IMR-90 (cell line): ENCODE measurements around the gene FBXL14. TPM values are rescaled to one million over a fixed set of nuclear protein-coding genes. Genes with fewer than 3 reads are reported as not detected.

Experiments
- ATAC-seq: fragments of 200-7000 bp; cut with Tn5 transposase; 2 replicates; pipeline ENCODE4 v1.9.1; 2020; ENCODE audit warnings: low read depth, mild to moderate bottlenecking, moderate library complexity
- BruUV-seq: library from RNA; stranded (reverse); fragments of 400-500 nt; replicated peaks from 2 replicates; lab custom pipeline; 2021; lab: Mats Ljungman, UMichigan
- CTCF ChIA-PET: fragments of 300-600 bp; formaldehyde crosslinking; extraction: SDS; loops from one replicate; lab custom pipeline; 2021; ENCODE audit warnings: antibody characterized with exemption; lab: Yijun Ruan, JAX
- POLR2A ChIA-PET: fragments of 300-600 bp; sonication (Branson Sonifier 250); formaldehyde crosslinking; loops from one replicate; lab custom pipeline; 2022; ENCODE audit warnings: antibody characterized with exemption; ENCODE audit not compliant: unreplicated experiment; lab: Charles Lee
- DNase-seq: peaks from one replicate; pipeline ENCODE4 v3.0.0; 2013
- H2AFZ ChIP-seq: replicated peaks from 2 replicates; pipeline ENCODE3; 2013; ENCODE audit warnings: low read length, mild to moderate bottlenecking; ENCODE audit not compliant: poor library complexity
- H2AK5ac ChIP-seq: 2 replicates; pipeline ENCODE4 v1.6.1; 2013; ENCODE audit warnings: low read depth, low read length, inconsistent platforms
- H2AK9ac ChIP-seq: replicated peaks from 2 replicates; pipeline ENCODE3; 2013; ENCODE audit warnings: mild to moderate bottlenecking, low read depth, low read length, moderate library complexity; ENCODE audit not compliant: poor library complexity
- H2BK120ac ChIP-seq: 2 replicates; pipeline ENCODE4 v1.6.1; 2013; ENCODE audit warnings: low read depth, low read length, inconsistent platforms
- H2BK15ac ChIP-seq: 3 replicates; pipeline ENCODE4 v1.6.1; 2013; ENCODE audit warnings: low read depth, low read length, inconsistent platforms
- H2BK20ac ChIP-seq: 2 replicates; pipeline ENCODE4 v1.6.1; 2013; ENCODE audit warnings: low read depth, mild to moderate bottlenecking, inconsistent platforms, low read length, moderate library complexity
- H2BK5ac ChIP-seq: 2 replicates; pipeline ENCODE4 v1.6.1; 2013; ENCODE audit warnings: mild to moderate bottlenecking, low read depth, low read length, inconsistent platforms; ENCODE audit not compliant: poor library complexity, severe bottlenecking
- H3K14ac ChIP-seq: replicated peaks from 2 replicates; pipeline ENCODE4 v1.6.1; 2013; ENCODE audit warnings: low read depth, low read length, inconsistent platforms
- H3K18ac ChIP-seq: 2 replicates; pipeline ENCODE4 v1.6.1; 2013; ENCODE audit warnings: low read depth, low read length, control low read depth
- H3K23ac ChIP-seq: 2 replicates; pipeline ENCODE4 v1.6.1; 2013; ENCODE audit warnings: low read depth, low read length, inconsistent platforms
- H3K27ac ChIP-seq: 2 replicates; pipeline ENCODE4 v1.5.1; 2013; ENCODE audit warnings: mild to moderate bottlenecking, control low read depth, low read length; ENCODE audit not compliant: insufficient read depth
- H3K27me3 ChIP-seq: 2 replicates; pipeline ENCODE4 v1.6.1; 2013; ENCODE audit warnings: low read length; ENCODE audit not compliant: control insufficient read depth, insufficient read depth
- H3K36me3 ChIP-seq: 2 replicates; pipeline ENCODE4 v1.6.1; 2013; ENCODE audit warnings: low read length, mixed read lengths; ENCODE audit not compliant: control insufficient read depth, insufficient read depth
- H3K4ac ChIP-seq: 2 replicates; pipeline ENCODE4 v1.6.1; 2013; ENCODE audit warnings: low read depth, low read length, inconsistent platforms
- H3K4me1 ChIP-seq: 2 replicates; pipeline ENCODE4 v1.6.1; 2013; ENCODE audit warnings: low read length, mixed read lengths; ENCODE audit not compliant: control insufficient read depth, insufficient read depth
- H3K4me2 ChIP-seq: 2 replicates; pipeline ENCODE4 v1.6.1; 2013; ENCODE audit warnings: low read depth, mild to moderate bottlenecking, control low read depth, low read length, moderate library complexity
- H3K4me3 ChIP-seq: 2 replicates; pipeline ENCODE4 v1.5.1; 2013; ENCODE audit warnings: low read depth, mild to moderate bottlenecking, control low read depth, low read length, moderate library complexity; ENCODE audit not compliant: insufficient read depth
- H3K56ac ChIP-seq: 2 replicates; pipeline ENCODE4 v1.6.1; 2013; ENCODE audit warnings: low read length, inconsistent platforms; ENCODE audit not compliant: insufficient read depth; ENCODE audit errors: extremely low read depth
- H3K79me1 ChIP-seq, 2 experiments: 2 replicates each; pipeline ENCODE4 v1.6.1; 2013; ENCODE audit warnings: low read length in 2 of 2, inconsistent platforms in 1 of 2, low read depth in 1 of 2
- H3K9ac ChIP-seq: 2 replicates; pipeline ENCODE4 v1.6.1; 2013; ENCODE audit warnings: low read depth, low read length, control low read depth
- H3K9me1 ChIP-seq: 2 replicates; pipeline ENCODE4 v1.6.1; 2013; ENCODE audit warnings: low read length, inconsistent platforms; ENCODE audit not compliant: insufficient read depth
- H3K9me3 ChIP-seq: 2 replicates; pipeline ENCODE4 v1.6.1; 2013; ENCODE audit warnings: low read length; ENCODE audit not compliant: control insufficient read depth, insufficient read depth
- H4K20me1 ChIP-seq: 2 replicates; pipeline ENCODE4 v1.6.1; 2013; ENCODE audit warnings: low read length, inconsistent platforms; ENCODE audit not compliant: insufficient read depth
- H4K5ac ChIP-seq: 2 replicates; pipeline ENCODE4 v1.6.1; 2013; ENCODE audit warnings: mild to moderate bottlenecking, low read depth, low read length, control low read depth
- H4K8ac ChIP-seq, 2 experiments: 2 replicates each; pipeline ENCODE4 v1.6.1; 2013; ENCODE audit warnings: low read depth in 2 of 2, low read length in 2 of 2, control low read depth in 1 of 2, inconsistent platforms in 1 of 2
- H4K91ac ChIP-seq: 2 replicates; pipeline ENCODE4 v1.6.1; 2013; ENCODE audit warnings: low read depth, low read length, inconsistent platforms; ENCODE audit not compliant: insufficient read depth
- CEBPB ChIP-seq: IDR thresholded peaks from 2 replicates; pipeline ENCODE4 v1.6.1; 2012; ENCODE audit warnings: low read depth, low read length, improper control_type of control experiment
- MXI1 ChIP-seq: IDR thresholded peaks from 2 replicates; pipeline ENCODE4 v1.6.1; 2012; ENCODE audit warnings: low read depth, mild to moderate bottlenecking, low read length, moderate library complexity, borderline replicate concordance
- RAD21 ChIP-seq: IDR thresholded peaks from 2 replicates; pipeline ENCODE4 v1.6.1; 2012; ENCODE audit warnings: low read length, improper control_type of control experiment
- WGBS, 2 experiments: methylation state at CpG; one replicate each; pipeline versions ENCODE4 v1.1.5 to v1.1.7; 2013; ENCODE audit warnings: missing lambda C conversion rate in 2 of 2; ENCODE audit not compliant: insufficient read length in 1 of 2; ENCODE audit errors: extremely low coverage in 2 of 2; 5-methylcytosine and 5-hydroxymethylcytosine counted together
- dilution Hi-C: fragments of 300-500 bp; cut with HindIII; formaldehyde crosslinking; loops from one replicate; pipeline ENCODE4 v1.14.3; 2018; ENCODE audit warnings: low sequenced_read_pairs; ENCODE audit not compliant: unreplicated experiment
- in situ Hi-C: fragments of 300-500 bp; cut with MboI; formaldehyde crosslinking; loops from 3 replicates; pipeline ENCODE4 v1.14.3; 2019; ENCODE audit warnings: low sequenced_read_pairs, inconsistent platforms, mixed read lengths
- intact Hi-C: fragments of 100-400 bp; cut with micrococcal nuclease; formaldehyde crosslinking; loops from 2 replicates; pipeline ENCODE4 v1.10.0; 2022
- polyA plus RNA-seq, 3 experiments: library from polyadenylated mRNA; depleted of rRNA; stranded (reverse); fragments of >200 nt; gene quantifications; 2 replicates each; pipeline ENCODE4 v1.2.3, GENCODE V29; 2012; ENCODE audit warnings: low replicate concordance in 1 of 3
- total RNA-seq: library from RNA; depleted of rRNA; stranded (reverse); fragments of >200 nt; gene quantifications from 2 replicates; pipeline ENCODE4 v1.2.3, GENCODE V29; 2012
- TF ChIP-seq, protein P1 (sequence below): fragments of 150-350 bp; IDR thresholded peaks from 2 replicates; pipeline ENCODE4 v1.6.1; 2016; ENCODE audit warnings: low read depth, mild to moderate bottlenecking, low read length, moderate library complexity, borderline replicate concordance
- TF ChIP-seq, protein P2 (sequence below): conservative IDR thresholded peaks from 2 replicates; pipeline ENCODE4 v1.5.1; 2012; ENCODE audit warnings: mild to moderate bottlenecking, low read depth, low read length, improper control_type of control experiment
- TF ChIP-seq, protein P3 (sequence below): fragments of 150-350 bp; IDR thresholded peaks from 2 replicates; pipeline ENCODE4 v1.6.1; 2017; ENCODE audit warnings: mild to moderate bottlenecking, antibody characterized with exemption, low read length, low read depth

FBXL14 gene
- total and polyA plus RNA-seq, 2 of the 4 experiments (the other 2 are of a cell fraction): 4.7 to 7.3 TPM

DNA sequence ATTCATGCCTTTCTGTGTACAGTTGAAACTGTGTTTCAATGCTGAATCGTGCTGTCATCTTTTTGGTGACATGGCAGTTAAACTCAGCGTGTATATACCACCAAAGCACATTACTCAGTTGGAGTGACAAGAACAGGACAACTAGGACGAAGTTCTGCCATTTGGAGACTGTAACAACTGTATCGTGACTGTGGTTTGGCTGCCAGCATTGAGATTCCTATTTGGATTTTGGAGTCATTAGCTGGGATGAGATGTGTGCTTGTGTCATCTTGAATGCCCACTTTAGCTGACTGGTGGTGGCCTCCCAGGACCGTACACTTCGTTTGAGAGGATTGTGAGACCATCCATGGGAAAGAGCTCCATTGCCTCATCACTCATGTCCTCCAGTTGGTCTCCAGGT, 42.9 kb downstream of the FBXL14 start:
- Histone ChIP-seq H4K91ac (peak overlapping the region; percentile 36; the same call in 1 of the 2 replicates), H4K5ac (no peak overlapping the region), H3K9ac (no peak overlapping the region), H3K23ac (0 out of 2 replicates have a peak overlapping the region, but pooled peaks have one; percentile 75), H3K4me2 (no peak overlapping the region), H2AK9ac (no peak overlapping the region), H2AFZ (no peak overlapping the region), H3K4ac (peak overlapping the region; percentile 74), H4K8ac (peak overlapping the region in 1 of 2 experiments; percentile 50; a peak in 2 of 4 replicates), H3K4me1 (peaks cover 26% of the 10 kb centered on the region), H3K9me3 (no peaks in the 10 kb centered on the region), H2BK5ac (no peak overlapping the region), H2AK5ac (peak overlapping the region; percentile 90; the same call in 1 of the 2 replicates), H3K18ac (peak overlapping the region; percentile 34), H3K56ac (no peak overlapping the region), H3K27ac (peak overlapping the region; percentile 17; the same call in 1 of the 2 replicates), H2BK120ac (peak overlapping the region; percentile 79), H2BK20ac (peak overlapping the region; percentile 38; the same call in 1 of the 2 replicates), H3K36me3 (no peaks in the 10 kb centered on the region), H3K79me1 (peaks cover 28 to 85% of the 10 kb centered on the region in 2 experiments), H3K9me1 (peaks cover 28% of the 10 kb centered on the region), H4K20me1 (peaks cover 67% of the 10 kb centered on the region), H3K4me3 (no peak overlapping the region), H2BK15ac (no peak overlapping the region), H3K27me3 (no peaks in the 10 kb centered on the region), H3K14ac (peak overlapping the region; percentile 83)
- DNase-seq: no peak
- CTCF ChIA-PET: no interaction called here
- ATAC-seq: no peak
- no TSS peak for BruUV-seq
- intact Hi-C loops (no loop called here), dilution Hi-C loops (loop anchor here (25.0 kb wide), 1 partner anchor 439 kb away; no protein-coding TSS in a partner anchor), in situ Hi-C loops (no loop called here)
- TF ChIP-seq, protein P1, sequence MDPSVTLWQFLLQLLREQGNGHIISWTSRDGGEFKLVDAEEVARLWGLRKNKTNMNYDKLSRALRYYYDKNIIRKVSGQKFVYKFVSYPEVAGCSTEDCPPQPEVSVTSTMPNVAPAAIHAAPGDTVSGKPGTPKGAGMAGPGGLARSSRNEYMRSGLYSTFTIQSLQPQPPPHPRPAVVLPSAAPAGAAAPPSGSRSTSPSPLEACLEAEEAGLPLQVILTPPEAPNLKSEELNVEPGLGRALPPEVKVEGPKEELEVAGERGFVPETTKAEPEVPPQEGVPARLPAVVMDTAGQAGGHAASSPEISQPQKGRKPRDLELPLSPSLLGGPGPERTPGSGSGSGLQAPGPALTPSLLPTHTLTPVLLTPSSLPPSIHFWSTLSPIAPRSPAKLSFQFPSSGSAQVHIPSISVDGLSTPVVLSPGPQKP: no peak
- no peak for TF ChIP-seq CEBPB
- no peak for TF ChIP-seq RAD21
- TF ChIP-seq MXI1: no peak
- TF ChIP-seq, protein P2, sequence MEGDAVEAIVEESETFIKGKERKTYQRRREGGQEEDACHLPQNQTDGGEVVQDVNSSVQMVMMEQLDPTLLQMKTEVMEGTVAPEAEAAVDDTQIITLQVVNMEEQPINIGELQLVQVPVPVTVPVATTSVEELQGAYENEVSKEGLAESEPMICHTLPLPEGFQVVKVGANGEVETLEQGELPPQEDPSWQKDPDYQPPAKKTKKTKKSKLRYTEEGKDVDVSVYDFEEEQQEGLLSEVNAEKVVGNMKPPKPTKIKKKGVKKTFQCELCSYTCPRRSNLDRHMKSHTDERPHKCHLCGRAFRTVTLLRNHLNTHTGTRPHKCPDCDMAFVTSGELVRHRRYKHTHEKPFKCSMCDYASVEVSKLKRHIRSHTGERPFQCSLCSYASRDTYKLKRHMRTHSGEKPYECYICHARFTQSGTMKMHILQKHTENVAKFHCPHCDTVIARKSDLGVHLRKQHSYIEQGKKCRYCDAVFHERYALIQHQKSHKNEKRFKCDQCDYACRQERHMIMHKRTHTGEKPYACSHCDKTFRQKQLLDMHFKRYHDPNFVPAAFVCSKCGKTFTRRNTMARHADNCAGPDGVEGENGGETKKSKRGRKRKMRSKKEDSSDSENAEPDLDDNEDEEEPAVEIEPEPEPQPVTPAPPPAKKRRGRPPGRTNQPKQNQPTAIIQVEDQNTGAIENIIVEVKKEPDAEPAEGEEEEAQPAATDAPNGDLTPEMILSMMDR: no peak
- TF ChIP-seq, protein P3, sequence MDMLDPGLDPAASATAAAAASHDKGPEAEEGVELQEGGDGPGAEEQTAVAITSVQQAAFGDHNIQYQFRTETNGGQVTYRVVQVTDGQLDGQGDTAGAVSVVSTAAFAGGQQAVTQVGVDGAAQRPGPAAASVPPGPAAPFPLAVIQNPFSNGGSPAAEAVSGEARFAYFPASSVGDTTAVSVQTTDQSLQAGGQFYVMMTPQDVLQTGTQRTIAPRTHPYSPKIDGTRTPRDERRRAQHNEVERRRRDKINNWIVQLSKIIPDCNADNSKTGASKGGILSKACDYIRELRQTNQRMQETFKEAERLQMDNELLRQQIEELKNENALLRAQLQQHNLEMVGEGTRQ: no peak
- POLR2A ChIA-PET: no interaction called here
- no CpG with 5 or more reads among the region's 6 CpGs for WGBS, 2 experiments
